ENCODE results near the gene G6PC3.

G6PC3 gene

DNA sequence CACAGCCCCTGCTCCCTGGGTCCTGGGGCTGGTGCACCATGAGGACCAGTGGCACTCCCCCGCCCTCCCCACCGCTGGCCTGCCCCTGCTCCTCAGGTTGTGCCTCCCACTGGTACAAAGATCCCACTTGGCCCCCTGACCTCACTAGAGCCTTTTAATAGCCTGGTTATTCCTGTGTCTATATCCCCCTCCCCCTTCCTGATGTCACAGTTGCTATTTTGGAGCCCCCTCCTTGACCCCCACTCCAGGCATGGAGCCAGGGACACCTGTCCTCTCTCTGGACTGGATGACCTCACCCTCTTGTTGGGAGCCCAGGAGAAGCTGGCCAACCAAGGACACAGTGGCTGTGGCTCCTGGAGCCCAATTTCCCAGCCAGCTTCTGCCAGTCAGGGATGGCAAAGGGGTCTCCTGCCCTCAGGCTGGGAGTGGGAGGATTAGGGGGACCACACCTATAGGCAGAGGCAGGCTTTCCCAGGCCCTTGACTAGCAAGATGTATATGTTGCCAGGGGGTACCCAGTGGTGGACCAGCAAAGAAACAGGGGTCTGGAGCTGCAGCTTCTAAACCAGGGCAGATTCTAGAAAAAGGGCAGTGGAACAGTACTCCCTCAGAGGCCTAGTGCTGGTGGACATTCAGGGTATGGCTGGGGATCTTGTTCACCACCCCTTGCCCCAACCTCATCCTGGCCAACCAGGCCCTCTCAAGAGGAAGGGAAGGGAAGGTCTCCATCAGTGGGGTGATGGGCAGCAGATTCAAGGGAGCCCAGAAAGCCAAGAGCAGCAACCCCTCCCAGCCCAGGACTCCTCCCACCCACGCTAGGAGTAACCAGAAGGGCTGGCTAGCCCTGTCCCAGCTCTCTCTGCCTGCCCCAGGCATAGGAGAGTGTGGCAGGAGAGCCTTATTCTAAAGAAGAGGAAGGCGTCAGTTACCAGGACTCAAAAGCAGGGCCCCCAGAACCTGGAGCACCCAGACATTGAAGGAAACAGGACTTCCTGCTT, 42.0 kb downstream of the G6PC3 start:
- Histone ChIP-seq H3K4me3 (replicated peaks; ENCODE audit: insufficient read depth, low read length) (no peak overlapping the region), H3K27me3 (ENCODE audit: insufficient read depth, poor library complexity, severe bottlenecking) (no peaks in the 10 kb centered on the region), H3K27ac (replicated peaks) (no peak overlapping the region)
- DNase-seq (ENCODE audit: low read depth in 1 of 2, low spot score in 1 of 2): peak in 1 of 2 experiments; percentile 2
- no peak for TF ChIP-seq POLR2AphosphoS5 (IDR thresholded peaks at IDR 0.05; ENCODE audit: low read depth)
- TF ChIP-seq, protein P1, sequence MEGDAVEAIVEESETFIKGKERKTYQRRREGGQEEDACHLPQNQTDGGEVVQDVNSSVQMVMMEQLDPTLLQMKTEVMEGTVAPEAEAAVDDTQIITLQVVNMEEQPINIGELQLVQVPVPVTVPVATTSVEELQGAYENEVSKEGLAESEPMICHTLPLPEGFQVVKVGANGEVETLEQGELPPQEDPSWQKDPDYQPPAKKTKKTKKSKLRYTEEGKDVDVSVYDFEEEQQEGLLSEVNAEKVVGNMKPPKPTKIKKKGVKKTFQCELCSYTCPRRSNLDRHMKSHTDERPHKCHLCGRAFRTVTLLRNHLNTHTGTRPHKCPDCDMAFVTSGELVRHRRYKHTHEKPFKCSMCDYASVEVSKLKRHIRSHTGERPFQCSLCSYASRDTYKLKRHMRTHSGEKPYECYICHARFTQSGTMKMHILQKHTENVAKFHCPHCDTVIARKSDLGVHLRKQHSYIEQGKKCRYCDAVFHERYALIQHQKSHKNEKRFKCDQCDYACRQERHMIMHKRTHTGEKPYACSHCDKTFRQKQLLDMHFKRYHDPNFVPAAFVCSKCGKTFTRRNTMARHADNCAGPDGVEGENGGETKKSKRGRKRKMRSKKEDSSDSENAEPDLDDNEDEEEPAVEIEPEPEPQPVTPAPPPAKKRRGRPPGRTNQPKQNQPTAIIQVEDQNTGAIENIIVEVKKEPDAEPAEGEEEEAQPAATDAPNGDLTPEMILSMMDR (IDR thresholded peaks at IDR 0.05; ENCODE audit: insufficient read depth, low read length): no peak
- TF ChIP-seq GABPA (IDR thresholded peaks at IDR 0.05; ENCODE audit: low read depth): no peak
- TF ChIP-seq, protein P2, sequence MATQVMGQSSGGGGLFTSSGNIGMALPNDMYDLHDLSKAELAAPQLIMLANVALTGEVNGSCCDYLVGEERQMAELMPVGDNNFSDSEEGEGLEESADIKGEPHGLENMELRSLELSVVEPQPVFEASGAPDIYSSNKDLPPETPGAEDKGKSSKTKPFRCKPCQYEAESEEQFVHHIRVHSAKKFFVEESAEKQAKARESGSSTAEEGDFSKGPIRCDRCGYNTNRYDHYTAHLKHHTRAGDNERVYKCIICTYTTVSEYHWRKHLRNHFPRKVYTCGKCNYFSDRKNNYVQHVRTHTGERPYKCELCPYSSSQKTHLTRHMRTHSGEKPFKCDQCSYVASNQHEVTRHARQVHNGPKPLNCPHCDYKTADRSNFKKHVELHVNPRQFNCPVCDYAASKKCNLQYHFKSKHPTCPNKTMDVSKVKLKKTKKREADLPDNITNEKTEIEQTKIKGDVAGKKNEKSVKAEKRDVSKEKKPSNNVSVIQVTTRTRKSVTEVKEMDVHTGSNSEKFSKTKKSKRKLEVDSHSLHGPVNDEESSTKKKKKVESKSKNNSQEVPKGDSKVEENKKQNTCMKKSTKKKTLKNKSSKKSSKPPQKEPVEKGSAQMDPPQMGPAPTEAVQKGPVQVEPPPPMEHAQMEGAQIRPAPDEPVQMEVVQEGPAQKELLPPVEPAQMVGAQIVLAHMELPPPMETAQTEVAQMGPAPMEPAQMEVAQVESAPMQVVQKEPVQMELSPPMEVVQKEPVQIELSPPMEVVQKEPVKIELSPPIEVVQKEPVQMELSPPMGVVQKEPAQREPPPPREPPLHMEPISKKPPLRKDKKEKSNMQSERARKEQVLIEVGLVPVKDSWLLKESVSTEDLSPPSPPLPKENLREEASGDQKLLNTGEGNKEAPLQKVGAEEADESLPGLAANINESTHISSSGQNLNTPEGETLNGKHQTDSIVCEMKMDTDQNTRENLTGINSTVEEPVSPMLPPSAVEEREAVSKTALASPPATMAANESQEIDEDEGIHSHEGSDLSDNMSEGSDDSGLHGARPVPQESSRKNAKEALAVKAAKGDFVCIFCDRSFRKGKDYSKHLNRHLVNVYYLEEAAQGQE (IDR thresholded peaks at IDR 0.05; ENCODE audit: insufficient replicate concordance, low read depth): no peak
- no peak for TF ChIP-seq SPI1 (IDR thresholded peaks at IDR 0.05; ENCODE audit: borderline replicate concordance, low read depth)

DNA sequence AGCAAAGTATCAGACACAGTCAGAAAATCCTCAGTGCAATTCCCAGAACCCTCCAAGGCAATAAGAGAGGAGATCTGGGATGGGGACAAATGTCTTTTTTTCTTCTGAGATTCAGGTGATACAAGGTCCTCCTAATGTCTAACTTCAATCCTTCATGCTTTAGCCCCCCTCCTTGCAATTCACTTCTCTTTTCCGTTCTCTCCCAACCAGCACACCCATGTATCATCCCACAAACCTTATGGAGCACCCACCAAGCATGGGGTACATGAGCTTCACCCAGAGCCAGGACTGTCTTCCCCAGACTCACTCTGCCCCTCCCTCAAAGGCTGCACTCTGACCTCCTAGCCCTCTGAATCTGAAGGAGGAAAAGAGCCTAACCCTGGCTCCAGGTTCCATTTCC, 42.8 kb downstream of the G6PC3 start:
- DNase-seq (ENCODE audit: low read depth in 1 of 2, low spot score in 1 of 2): no peak
- Histone ChIP-seq H3K27me3 (ENCODE audit: insufficient read depth, poor library complexity, severe bottlenecking) (no peaks in the 10 kb centered on the region), H3K27ac (replicated peaks) (no peak overlapping the region), H3K4me3 (replicated peaks; ENCODE audit: insufficient read depth, low read length) (no peak overlapping the region)
- TF ChIP-seq, protein P2 (IDR thresholded peaks at IDR 0.05; ENCODE audit: insufficient replicate concordance, low read depth): no peak
- TF ChIP-seq SPI1 (IDR thresholded peaks at IDR 0.05; ENCODE audit: borderline replicate concordance, low read depth) (no peak), POLR2AphosphoS5 (IDR thresholded peaks at IDR 0.05; ENCODE audit: low read depth) (no peak), GABPA (IDR thresholded peaks at IDR 0.05; ENCODE audit: low read depth) (no peak)
- TF ChIP-seq, protein P1 (IDR thresholded peaks at IDR 0.05; ENCODE audit: insufficient read depth, low read length): no peak

DNA sequence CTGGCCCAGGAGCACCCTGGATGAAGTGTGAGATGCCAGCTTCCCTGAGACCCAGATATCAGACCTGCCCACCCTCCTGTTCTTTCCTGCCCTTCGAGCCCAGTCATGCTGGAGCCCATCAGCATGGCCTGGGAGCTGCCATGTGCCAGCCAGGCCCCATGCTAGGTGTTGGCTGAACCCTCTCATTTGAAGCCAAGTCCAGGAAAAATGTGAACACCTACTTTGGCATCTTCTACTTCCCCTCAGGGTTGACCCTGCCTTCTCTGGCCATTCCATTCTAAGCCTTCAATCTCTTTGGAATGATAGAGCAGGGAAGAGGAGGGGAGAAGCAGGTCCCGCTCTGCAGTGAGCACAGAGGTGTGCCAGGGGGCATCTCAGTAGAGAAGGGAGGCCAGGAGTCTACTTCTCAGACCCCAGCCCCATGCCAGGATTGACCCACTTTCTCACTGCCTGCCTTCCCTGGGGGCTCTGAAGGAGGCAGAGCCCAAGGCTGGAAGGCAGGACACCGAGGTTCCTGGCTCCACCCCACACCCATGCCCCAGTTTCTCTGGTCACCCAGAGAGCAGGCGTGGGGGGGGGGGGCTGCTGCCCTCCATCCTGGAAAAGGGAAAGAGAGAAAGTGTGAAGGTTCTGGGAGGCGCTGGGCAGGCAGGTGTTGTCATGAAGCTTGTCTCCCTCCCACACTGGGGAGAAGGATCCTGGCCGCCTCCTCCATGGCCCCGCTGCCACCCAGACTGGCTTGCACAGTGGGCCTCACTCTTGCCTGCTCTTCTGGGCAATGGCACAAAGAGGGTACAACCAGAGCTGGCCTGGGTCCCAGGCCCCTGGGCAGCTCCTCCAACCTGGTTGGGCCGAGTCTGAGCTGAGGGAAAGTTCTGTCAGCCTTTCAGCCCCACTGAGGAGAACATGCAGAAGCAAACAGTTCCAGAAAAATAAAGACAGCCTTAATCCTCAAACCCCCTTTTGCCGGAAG, 43.6 kb downstream of the G6PC3 start:
- no peak overlapping the region for H3K4me3 ChIP-seq (replicated peaks; ENCODE audit: insufficient read depth, low read length)
- DNase-seq (ENCODE audit: low read depth in 1 of 2, low spot score in 1 of 2): no peak
- no peak overlapping the region for H3K27ac ChIP-seq (replicated peaks)
- no peak for TF ChIP-seq SPI1 (IDR thresholded peaks at IDR 0.05; ENCODE audit: borderline replicate concordance, low read depth)
- no peaks in the 10 kb centered on the region for H3K27me3 ChIP-seq (ENCODE audit: insufficient read depth, poor library complexity, severe bottlenecking)
